Measurements from ENCODE around the gene CNDP2.

Gene CNDP2

DNA sequence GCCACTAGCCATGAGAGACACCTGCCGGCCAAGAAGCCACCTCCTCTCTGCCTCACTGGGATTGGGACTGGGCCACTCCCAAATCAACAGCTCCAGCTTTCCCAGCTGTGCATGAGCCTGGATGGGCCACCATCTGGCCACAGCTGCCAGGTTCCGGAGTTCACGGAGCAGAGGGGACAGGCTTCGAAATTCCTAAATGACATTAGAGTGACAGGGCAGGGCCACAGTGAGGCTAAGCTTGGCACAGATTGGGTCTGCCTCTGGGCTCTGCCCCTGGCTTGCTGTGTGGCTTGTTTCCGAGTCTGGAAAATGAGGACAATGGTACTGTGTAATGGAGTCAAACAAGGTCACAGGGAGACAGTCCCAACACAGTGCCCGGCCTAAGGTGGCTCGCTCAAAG is 45.5 kb upstream of the CNDP2 start:
- no peak overlapping the region for H2AFZ ChIP-seq (ENCODE audit: low read length)
- H3K27ac ChIP-seq (ENCODE audit: low read depth, low read length, poor library complexity, severe bottlenecking), result no peak overlapping the region
- H3K4me1 ChIP-seq (ENCODE audit: insufficient read depth, low read length, severe bottlenecking), result no peaks in the 10 kb centered on the region
- no peak overlapping the region for H3K4me2 ChIP-seq (ENCODE audit: low read length)
- H3K36me3 ChIP-seq (ENCODE audit: insufficient read depth, low read length), result no peaks in the 10 kb centered on the region
- no peaks in the 10 kb centered on the region for H3F3A ChIP-seq (ENCODE audit: insufficient read depth, low read length)
- no peaks in the 10 kb centered on the region for H4K20me1 ChIP-seq (ENCODE audit: insufficient read depth, low read length)
- no peaks in the 10 kb centered on the region for H3K9me3 ChIP-seq (ENCODE audit: low read length)
- H3K9ac ChIP-seq (ENCODE audit: low read length), result no peak overlapping the region
- H3K79me2 ChIP-seq (ENCODE audit: insufficient read depth, low read length), result no peaks in the 10 kb centered on the region
- no peak overlapping the region for H3K4me3 ChIP-seq (ENCODE audit: low read depth, low read length, poor library complexity, severe bottlenecking)
- no peaks in the 10 kb centered on the region for H3K9me2 ChIP-seq (ENCODE audit: low read depth, low read length)
- no peak for TF ChIP-seq EZH2 (IDR thresholded peaks at IDR 0.05; ENCODE audit: borderline replicate concordance, low read length)
- TF ChIP-seq, protein P1, sequence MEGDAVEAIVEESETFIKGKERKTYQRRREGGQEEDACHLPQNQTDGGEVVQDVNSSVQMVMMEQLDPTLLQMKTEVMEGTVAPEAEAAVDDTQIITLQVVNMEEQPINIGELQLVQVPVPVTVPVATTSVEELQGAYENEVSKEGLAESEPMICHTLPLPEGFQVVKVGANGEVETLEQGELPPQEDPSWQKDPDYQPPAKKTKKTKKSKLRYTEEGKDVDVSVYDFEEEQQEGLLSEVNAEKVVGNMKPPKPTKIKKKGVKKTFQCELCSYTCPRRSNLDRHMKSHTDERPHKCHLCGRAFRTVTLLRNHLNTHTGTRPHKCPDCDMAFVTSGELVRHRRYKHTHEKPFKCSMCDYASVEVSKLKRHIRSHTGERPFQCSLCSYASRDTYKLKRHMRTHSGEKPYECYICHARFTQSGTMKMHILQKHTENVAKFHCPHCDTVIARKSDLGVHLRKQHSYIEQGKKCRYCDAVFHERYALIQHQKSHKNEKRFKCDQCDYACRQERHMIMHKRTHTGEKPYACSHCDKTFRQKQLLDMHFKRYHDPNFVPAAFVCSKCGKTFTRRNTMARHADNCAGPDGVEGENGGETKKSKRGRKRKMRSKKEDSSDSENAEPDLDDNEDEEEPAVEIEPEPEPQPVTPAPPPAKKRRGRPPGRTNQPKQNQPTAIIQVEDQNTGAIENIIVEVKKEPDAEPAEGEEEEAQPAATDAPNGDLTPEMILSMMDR (IDR thresholded peaks at IDR 0.05; ENCODE audit: low read length), result no peak
- 0 out of 2 replicates have a peak, but pooled peaks cover 4% of the 10 kb centered on the region for H3K27me3 ChIP-seq (ENCODE audit: insufficient read depth, low read length)

DNA sequence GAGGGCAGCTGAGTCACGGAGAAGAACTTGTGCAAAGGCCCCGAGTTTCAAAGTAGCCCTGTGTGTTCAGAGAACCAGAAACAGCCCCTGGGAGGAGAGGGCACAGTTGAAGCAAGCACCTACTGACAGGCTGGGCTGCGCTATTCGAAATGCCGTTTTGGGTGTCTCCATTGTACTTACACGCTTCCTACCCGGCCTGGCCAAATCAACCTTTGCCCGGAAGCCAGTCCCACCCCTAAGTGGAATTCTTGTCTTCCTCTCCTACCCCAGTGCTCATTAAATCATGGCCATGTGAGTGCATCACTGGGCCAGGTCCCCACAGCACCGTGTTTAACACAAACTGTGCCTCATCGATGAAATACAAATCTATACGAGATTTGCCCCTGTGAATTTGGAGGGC is 45.0 kb upstream of the CNDP2 start:
- no peaks in the 10 kb centered on the region for H3K36me3 ChIP-seq (ENCODE audit: insufficient read depth, low read length)
- TF ChIP-seq, protein P1 (IDR thresholded peaks at IDR 0.05; ENCODE audit: low read length), result no peak
- TF ChIP-seq EZH2 (IDR thresholded peaks at IDR 0.05; ENCODE audit: borderline replicate concordance, low read length), result no peak
- no peaks in the 10 kb centered on the region for H4K20me1 ChIP-seq (ENCODE audit: insufficient read depth, low read length)
- H3F3A ChIP-seq (ENCODE audit: insufficient read depth, low read length), result no peaks in the 10 kb centered on the region
- H3K9me2 ChIP-seq (ENCODE audit: low read depth, low read length), result no peaks in the 10 kb centered on the region
- 0 out of 2 replicates have a peak, but pooled peaks cover 3% of the 10 kb centered on the region for H3K27me3 ChIP-seq (ENCODE audit: insufficient read depth, low read length)
- no peaks in the 10 kb centered on the region for H3K4me1 ChIP-seq (ENCODE audit: insufficient read depth, low read length, severe bottlenecking)
- no peak overlapping the region for H3K27ac ChIP-seq (ENCODE audit: low read depth, low read length, poor library complexity, severe bottlenecking)
- no peak overlapping the region for H3K9ac ChIP-seq (ENCODE audit: low read length)
- H3K4me3 ChIP-seq (ENCODE audit: low read depth, low read length, poor library complexity, severe bottlenecking), result no peak overlapping the region
- H3K9me3 ChIP-seq (ENCODE audit: low read length), result no peaks in the 10 kb centered on the region
- no peaks in the 10 kb centered on the region for H3K79me2 ChIP-seq (ENCODE audit: insufficient read depth, low read length)
- no peak overlapping the region for H2AFZ ChIP-seq (ENCODE audit: low read length)
- H3K4me2 ChIP-seq (ENCODE audit: low read length), result no peak overlapping the region

DNA sequence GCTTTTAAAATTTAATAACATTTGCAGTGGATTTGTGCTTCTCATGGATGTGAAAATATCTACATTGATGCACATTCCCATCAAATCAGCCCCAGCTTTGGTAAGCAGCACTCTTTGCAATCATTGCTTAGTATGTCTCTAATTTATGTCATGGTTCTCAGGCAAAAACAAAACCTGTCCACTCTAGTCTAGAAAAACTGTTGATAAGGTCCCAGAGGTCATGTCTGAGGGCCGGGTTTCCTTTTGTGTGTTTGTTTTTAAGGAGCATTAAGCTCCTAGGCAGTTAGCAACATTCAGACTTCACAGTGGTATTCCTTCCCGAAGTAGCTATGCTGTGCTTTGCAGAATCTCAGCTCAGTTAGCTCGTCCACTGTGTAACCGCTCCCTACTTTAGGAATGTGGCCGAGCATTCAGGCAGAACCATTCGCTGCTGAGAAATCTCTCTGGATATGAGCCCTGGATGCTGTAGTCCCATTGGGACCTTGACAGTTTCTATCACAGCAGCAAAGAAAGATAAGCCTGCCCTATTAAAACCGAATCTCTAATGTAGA is 43.1 kb upstream of the CNDP2 start:
- H3K4me2 ChIP-seq (ENCODE audit: low read length), result no peak overlapping the region
- H3K9ac ChIP-seq (ENCODE audit: low read length), result no peak overlapping the region

More for the DNA sequence above, 43.1 kb upstream of the CNDP2 start:
- H3K9me3 ChIP-seq (ENCODE audit: low read length), result no peaks in the 10 kb centered on the region
- 0 out of 2 replicates have a peak, but pooled peaks cover 3% of the 10 kb centered on the region for H3K27me3 ChIP-seq (ENCODE audit: insufficient read depth, low read length)
- no peak overlapping the region for H2AFZ ChIP-seq (ENCODE audit: low read length)
- H3K27ac ChIP-seq (ENCODE audit: low read depth, low read length, poor library complexity, severe bottlenecking), result no peak overlapping the region
- H3F3A ChIP-seq (ENCODE audit: insufficient read depth, low read length), result no peaks in the 10 kb centered on the region
- H3K9me2 ChIP-seq (ENCODE audit: low read depth, low read length), result no peaks in the 10 kb centered on the region
- H3K4me1 ChIP-seq (ENCODE audit: insufficient read depth, low read length, severe bottlenecking), result no peaks in the 10 kb centered on the region
- H3K4me3 ChIP-seq (ENCODE audit: low read depth, low read length, poor library complexity, severe bottlenecking), result no peak overlapping the region
- H3K36me3 ChIP-seq (ENCODE audit: insufficient read depth, low read length), result no peaks in the 10 kb centered on the region
- TF ChIP-seq, protein P1 (IDR thresholded peaks at IDR 0.05; ENCODE audit: low read length), result no peak
- no peak for TF ChIP-seq EZH2 (IDR thresholded peaks at IDR 0.05; ENCODE audit: borderline replicate concordance, low read length)
- no peaks in the 10 kb centered on the region for H4K20me1 ChIP-seq (ENCODE audit: insufficient read depth, low read length)
- H3K79me2 ChIP-seq (ENCODE audit: insufficient read depth, low read length), result no peaks in the 10 kb centered on the region

Data from OCI-LY1 (cell line).